K562 (cell line): Measurements from ENCODE around the gene ZCCHC14. TPM values are rescaled to one million over a fixed set of nuclear protein-coding genes. Genes with fewer than 3 reads are reported as not detected.

ENCODE experiments used
- ARID1B ChIP-seq: fragments of 450-650 bp; IDR thresholded peaks from 2 replicates; pipeline ENCODE4 v1.6.1; 2016; ENCODE audit warnings: antibody characterized with exemption, mild to moderate bottlenecking, inconsistent platforms
- BRF1 ChIP-seq: IDR thresholded peaks from 3 replicates; pipeline ENCODE4 v1.6.1; 2011; ENCODE audit warnings: borderline replicate concordance, mild to moderate bottlenecking; ENCODE audit not compliant: insufficient read length; ENCODE audit errors: extremely low read depth
- ELF2 ChIP-seq: fragments of 250-450 bp; sonication (Bioruptor Pico); IDR thresholded peaks from 2 replicates; pipeline ENCODE4 v1.5.0; 2021; ENCODE audit warnings: mild to moderate bottlenecking
- EP400 ChIP-seq: fragments of 450-650 bp; IDR thresholded peaks from 2 replicates; pipeline ENCODE4 v1.6.1; 2017; ENCODE audit warnings: antibody characterized with exemption, mild to moderate bottlenecking, moderate library complexity
- ETV6 ChIP-seq, 3 experiments: fragments of 150-350 bp in 1 of 3; sonication (generic) in 1 of 3; formaldehyde crosslinking in 1 of 3; IDR thresholded peaks; 2 replicates each; pipeline versions ENCODE4 v1.6.1 to v1.8.0; 2014 to 2022; ENCODE audit warnings: borderline replicate concordance in 2 of 3, low read depth in 2 of 3, antibody characterized with exemption in 1 of 3, low read length in 1 of 3, mild to moderate bottlenecking in 1 of 3, missing genetic modification reagents in 1 of 3
- FUS ChIP-seq: fragments of 200-400 bp; formaldehyde crosslinking; optimal IDR thresholded peaks from 2 replicates; pipeline ENCODE3; 2017; ENCODE audit warnings: low read depth, low read length
- GATA2 ChIP-seq: sonication (generic); formaldehyde crosslinking; IDR thresholded peaks from 2 replicates; pipeline ENCODE4 v1.4.0; 2020; ENCODE audit warnings: mild to moderate bottlenecking, missing genetic modification reagents
- GTF2B ChIP-seq: IDR thresholded peaks from 2 replicates; pipeline ENCODE4 v1.6.1; 2011; ENCODE audit not compliant: insufficient read length; ENCODE audit errors: extremely low read depth
- HDAC6 ChIP-seq: IDR thresholded peaks from 2 replicates; pipeline ENCODE4 v1.6.1; 2012; ENCODE audit warnings: low read depth, mild to moderate bottlenecking, control low read depth, inconsistent platforms, low read length, moderate library complexity
- MAFK ChIP-seq: IDR thresholded peaks from 2 replicates; pipeline ENCODE4 v1.6.1; 2011; ENCODE audit warnings: low read length, improper control_type of control experiment
- PHF8 ChIP-seq: fragments of 200-600 bp; sonication (generic); IDR thresholded peaks from 2 replicates; pipeline ENCODE4 v1.6.1; 2012; ENCODE audit warnings: mixed run types, mild to moderate bottlenecking, inconsistent platforms, low read length, moderate library complexity, borderline replicate concordance
- POLR2AphosphoS5 ChIP-seq: IDR thresholded peaks from 2 replicates; pipeline ENCODE4 v1.6.1; 2011; ENCODE audit warnings: mild to moderate bottlenecking, low read depth, low read length, moderate library complexity; ENCODE audit not compliant: control insufficient read depth, insufficient read depth
- POLR2G ChIP-seq: fragments of 200-400 bp; formaldehyde crosslinking; IDR thresholded peaks from 2 replicates; pipeline ENCODE4 v1.6.1; 2017; ENCODE audit warnings: low read depth, mild to moderate bottlenecking, antibody characterized with exemption, low read length, moderate library complexity
- PTTG1 ChIP-seq: fragments of 450-650 bp; IDR thresholded peaks from 2 replicates; pipeline ENCODE4 v1.6.1; 2016; ENCODE audit warnings: low read depth, mild to moderate bottlenecking, missing genetic modification characterization, missing compliant biosample characterization
- SMAD4 ChIP-seq: fragments of 250-450 bp; sonication (Bioruptor Pico); conservative IDR thresholded peaks from 2 replicates; pipeline ENCODE4 v1.8.0; 2021; ENCODE audit warnings: inconsistent platforms, mild to moderate bottlenecking, moderate library complexity
- SMARCA5 ChIP-seq: fragments of 450-650 bp; IDR thresholded peaks from 2 replicates; pipeline ENCODE4 v1.6.1; 2016
- SRSF7 ChIP-seq: fragments of 200-400 bp; formaldehyde crosslinking; optimal IDR thresholded peaks from 2 replicates; pipeline ENCODE3; 2017; ENCODE audit warnings: mild to moderate bottlenecking, low read depth, low read length
- TAF1 ChIP-seq: IDR thresholded peaks from 2 replicates; pipeline ENCODE4 v1.6.1; 2011; ENCODE audit warnings: mild to moderate bottlenecking, low read length, moderate library complexity; ENCODE audit not compliant: insufficient read depth, control insufficient read depth, severe bottlenecking; ENCODE audit errors: extremely low read depth
- ZBTB11 ChIP-seq, 3 experiments: fragments of 200-800 bp in 1 of 3; fragments of 250-450 bp in 1 of 3; fragments of 450-650 bp in 1 of 3; sonication (Bioruptor Pico) in 1 of 3; sonication (Bioruptor generic) in 1 of 3; formaldehyde crosslinking in 1 of 3; IDR thresholded peaks; 2 replicates each; pipeline versions ENCODE4 v1.6.1 to v1.8.0; 2016 to 2022; ENCODE audit warnings: mild to moderate bottlenecking in 2 of 3, missing genetic modification characterization in 2 of 3, missing compliant biosample characterization in 1 of 3, moderate library complexity in 1 of 3
- ZEB2 ChIP-seq: fragments of 450-650 bp; IDR thresholded peaks from 2 replicates; pipeline ENCODE4 v1.6.1; 2016
- ZNF134 ChIP-seq: fragments of 250-450 bp; sonication (Bioruptor Pico); conservative IDR thresholded peaks from 2 replicates; pipeline ENCODE4 v1.4.0; 2020
- ZNF175 ChIP-seq: fragments of 200-800 bp; sonication (Bioruptor generic); IDR thresholded peaks from 2 replicates; pipeline ENCODE4 v1.6.1; 2016; ENCODE audit warnings: low read depth, mild to moderate bottlenecking, missing genetic modification characterization, missing compliant biosample characterization
- polyA plus RNA-seq, 8 experiments: library from polyadenylated mRNA; depleted of rRNA in 4 of 8; stranded (reverse) in 5 of 8; unstranded in 3 of 8; fragments of >200 nt; fragmentation: Nextera tagmentation in 2 of 8; fragmentation: Illumina TruSeq in 1 of 8; extraction: Ambion mirVana in 2 of 8; extraction: Trizol in 1 of 8; gene quantifications; 2 replicates each; pipeline versions ENCODE4 v1.2.1 to v1.2.3, GENCODE V29; 2011 to 2014; ENCODE audit warnings: inconsistent platforms in 1 of 8, missing spikeins in 1 of 8
- total RNA-seq, 7 experiments: library from RNA; depleted of rRNA in 6 of 7; stranded (reverse); fragments of >200 nt in 6 of 7; fragmentation: Illumina TruSeq in 2 of 7; extraction: Trizol in 2 of 7; gene quantifications; 2 replicates each; pipeline versions ENCODE4 v1.2.1 to v1.2.3, GENCODE V29; 2011 to 2021; ENCODE audit warnings: low replicate concordance in 1 of 7
- TF ChIP-seq, protein P1 (sequence below): sonication (generic); IDR thresholded peaks from 2 replicates; pipeline ENCODE4 v1.6.1; 2016

ZCCHC14 gene
- total and polyA plus RNA-seq, 9 of the 15 experiments (the other 6 are each of a cell fraction or from before 2014, with no cell fraction given), result 1.5 to 12.4 (median 2.9) TPM

GRCh38 chr16:87464691-87465300 is 28.0 kb downstream of the ZCCHC14 start (continued):
- TF ChIP-seq ZBTB11 (CRISPR knock-in tag; IDR thresholded peaks at IDR 0.05) (peak in 1 of 3 experiments; percentile 54; a peak in 2 of 6 replicates), SRSF7 (no peak), HDAC6 (no peak), SMARCA5 (peak; percentile 68; the same call in 1 of the 2 replicates), TAF1 (no peak), POLR2G (no peak), GATA2 (CRISPR knock-in tag) (no peak), ZEB2 (peak; percentile 35; the same call in 1 of the 2 replicates), PTTG1 (tag) (no peak), EP400 (peak; percentile 40), PHF8 (peak; percentile 6; the same call in 1 of the 2 replicates), ZNF134 (CRISPR knock-in tag) (no peak), FUS (no peak), SMAD4 (CRISPR knock-in tag) (peak; percentile 77), ARID1B (peak; percentile 20; the same call in 1 of the 2 replicates), GTF2B (no peak), ELF2 (CRISPR knock-in tag) (no peak), BRF1 (no peak), ZNF175 (no peak), POLR2AphosphoS5 (no peak), ETV6 (IDR thresholded peaks at IDR 0.05; ENCODE audit: borderline replicate concordance in 1 of 2, low read depth in 2 of 2, low read length in 1 of 2) (no peak), ETV6 (CRISPR knock-in tag; IDR thresholded peaks at IDR 0.05; ENCODE audit: borderline replicate concordance) (no peak), MAFK (no peak)
- TF ChIP-seq, protein P1, sequence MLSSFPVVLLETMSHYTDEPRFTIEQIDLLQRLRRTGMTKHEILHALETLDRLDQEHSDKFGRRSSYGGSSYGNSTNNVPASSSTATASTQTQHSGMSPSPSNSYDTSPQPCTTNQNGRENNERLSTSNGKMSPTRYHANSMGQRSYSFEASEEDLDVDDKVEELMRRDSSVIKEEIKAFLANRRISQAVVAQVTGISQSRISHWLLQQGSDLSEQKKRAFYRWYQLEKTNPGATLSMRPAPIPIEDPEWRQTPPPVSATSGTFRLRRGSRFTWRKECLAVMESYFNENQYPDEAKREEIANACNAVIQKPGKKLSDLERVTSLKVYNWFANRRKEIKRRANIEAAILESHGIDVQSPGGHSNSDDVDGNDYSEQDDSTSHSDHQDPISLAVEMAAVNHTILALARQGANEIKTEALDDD, result peak; percentile 55; the same call in 1 of the 2 replicates
